Transverse colon (tissue), 4 donors: ENCODE measurements around the gene ST3GAL3. TPM values are rescaled to one million over a fixed set of nuclear protein-coding genes. Genes with fewer than 3 reads are reported as not detected.

ENCODE experiments used
- DNase-seq: peaks from one replicate; pipeline ENCODE4 v3.0.0-alpha.2; 2019
- H3K27ac ChIP-seq, 4 donors: fragments of 200-600 bp; sonication (generic); 2 replicates each; pipeline ENCODE4 v1.5.1; 2016 to 2018; ENCODE audit warnings: inconsistent platforms in 4 of 4
- H3K27me3 ChIP-seq: fragments of 200-600 bp; sonication (generic); 2 replicates; pipeline ENCODE4 v1.5.1; 2017; ENCODE audit warnings: inconsistent platforms
- H3K36me3 ChIP-seq, 4 donors: fragments of 200-600 bp; sonication (generic); 2 replicates each; pipeline ENCODE4 v1.5.1; 2017 to 2019; ENCODE audit warnings: inconsistent platforms in 4 of 4
- H3K4me1 ChIP-seq, 4 donors: fragments of 200-600 bp; sonication (generic); 2 replicates each; pipeline ENCODE4 v1.5.1; 2017 to 2020; ENCODE audit warnings: inconsistent platforms in 4 of 4
- H3K4me3 ChIP-seq, 4 donors: fragments of 200-600 bp; sonication (generic); 1 replicate in 1 of 4; 2 replicates in 3 of 4; pipeline versions ENCODE4 v1.5.1 to v1.6.1; 2017 to 2019; ENCODE audit warnings: inconsistent platforms in 4 of 4
- H3K9me3 ChIP-seq, 2 donors: fragments of 200-600 bp; sonication (generic); 2 replicates each; pipeline ENCODE4 v1.5.1; 2017 to 2019; ENCODE audit warnings: inconsistent platforms in 2 of 2
- CTCF ChIP-seq, 5 experiments: fragments of 200-600 bp in 3 of 5; fragments of 450-650 bp in 2 of 5; sonication (generic) in 3 of 5; IDR thresholded peaks; 1 replicate in 2 of 5; 2 replicates in 3 of 5; pipeline ENCODE4 v1.5.1; 2016 to 2017; ENCODE audit warnings: antibody characterized with exemption in 5 of 5, inconsistent platforms in 3 of 5, mild to moderate bottlenecking in 2 of 5, moderate library complexity in 1 of 5
- EP300 ChIP-seq: sonication (generic); formaldehyde crosslinking; IDR thresholded peaks from one replicate; pipeline ENCODE4 v1.6.1; 2017; ENCODE audit warnings: antibody characterized with exemption, low read depth
- POLR2A ChIP-seq: fragments of 450-650 bp; IDR thresholded peaks from one replicate; pipeline ENCODE4 v1.6.1; 2016; ENCODE audit warnings: antibody characterized with exemption, mild to moderate bottlenecking, moderate library complexity
- POLR2AphosphoS5 ChIP-seq, 3 donors: sonication (generic); formaldehyde crosslinking; IDR thresholded peaks; one replicate each; pipeline ENCODE4 v1.6.1; 2016; ENCODE audit warnings: antibody characterized with exemption in 3 of 3
- WGBS, 2 donors: methylation state at CpG; one replicate each; pipeline ENCODE4 v1.1.5; 2018; ENCODE audit warnings: low coverage in 1 of 2; 5-methylcytosine and 5-hydroxymethylcytosine counted together
- in situ Hi-C, 4 donors: fragments of 200-750 bp; cut with MboI; loops; one replicate each; pipeline versions ENCODE4 v1.15.0 to v1.15.1; 2017; ENCODE audit warnings: low sequenced_read_pairs in 3 of 4, low pct_ligation_motif_present in 1 of 4, low pct_unique_long_range_greater_than_20kb in 1 of 4
- intact Hi-C: fragments of 100-400 bp; cut with DNase I; formaldehyde crosslinking; loops from one replicate; pipeline ENCODE4 v1.15.1; 2023; ENCODE audit warnings: low total_unique reads
- total RNA-seq, 4 donors: library from RNA; depleted of rRNA; stranded (reverse); fragments of >200 nt; gene quantifications; one replicate each; pipeline ENCODE4 v1.1.0, GENCODE V29; 2016

Gene ST3GAL3
- total RNA-seq, 4 donors from 2014 or later, result 4.8 to 23.9 (median 9.7) TPM

- no peak for DNase-seq
- Histone ChIP-seq H3K4me1 (peaks cover 0 to 15% (median 8%) of the 10 kb centered on the region in 4 donors), H3K27ac (no peak overlapping the region), H3K4me3 (no peak overlapping the region), H3K27me3 (no peaks in the 10 kb centered on the region), H3K9me3 (peaks cover 0 to 3% of the 10 kb centered on the region in 2 donors), H3K36me3 (peaks cover 0 to 4% (median 0%) of the 10 kb centered on the region in 4 donors)
- intact Hi-C loops, result no loop called here
- TF ChIP-seq POLR2A (no peak), POLR2AphosphoS5 (IDR thresholded peaks at IDR 0.05) (no peak), EP300 (no peak), CTCF (IDR thresholded peaks at IDR 0.05) (no peak)
- WGBS, 2 donors, result 98 to 100% methylated on average over 2 of the region's 2 CpGs
- in situ Hi-C loops, result no loop called here
These were observed 134.8 kb downstream of the ST3GAL3 start for GRCh38 chr1:43842175-43842498.

GRCh38 chr1:43843684-43844083, 136.3 kb downstream of the ST3GAL3 start:
- TF ChIP-seq EP300, result no peak
- no peak for TF ChIP-seq POLR2AphosphoS5 (IDR thresholded peaks at IDR 0.05)
- TF ChIP-seq CTCF (IDR thresholded peaks at IDR 0.05), result no peak
- TF ChIP-seq POLR2A, result no peak
- Histone ChIP-seq H3K9me3 (peaks cover 0 to 3% of the 10 kb centered on the region in 2 donors), H3K4me1 (peaks cover 0 to 15% (median 8%) of the 10 kb centered on the region in 4 donors), H3K27ac (peak overlapping the region in 1 of 4 donors; percentile 22), H3K36me3 (peaks cover 0 to 4% (median 0%) of the 10 kb centered on the region in 4 donors), H3K4me3 (no peak overlapping the region), H3K27me3 (no peaks in the 10 kb centered on the region)
- in situ Hi-C loops (no loop called here), intact Hi-C loops (no loop called here)
- 91 to 100% methylated on average over 4 to 5 of the region's 5 CpGs for WGBS, 2 donors
- DNase-seq, result no peak

- intact Hi-C loops (no loop called here), in situ Hi-C loops (no loop called here)
- DNase-seq, result peak; percentile 58
- no peak overlapping the region for H3K4me3 ChIP-seq
- no peaks in the 10 kb centered on the region for H3K27me3 ChIP-seq
- H3K9me3 ChIP-seq, result peaks cover 0 to 3% of the 10 kb centered on the region in 2 donors
- TF ChIP-seq CTCF (IDR thresholded peaks at IDR 0.05), result no peak
- peak in 1 of 3 donors; percentile 31 for TF ChIP-seq POLR2AphosphoS5 (IDR thresholded peaks at IDR 0.05)
- WGBS, 2 donors, result 69% methylated on average over 1 of the region's 1 CpG; no CpG with 5 or more reads in 1 of the 2 donors
- peaks cover 0 to 4% (median 0%) of the 10 kb centered on the region in 4 donors for H3K36me3 ChIP-seq
- peaks cover 0 to 15% (median 8%) of the 10 kb centered on the region in 4 donors for H3K4me1 ChIP-seq
- peak overlapping the region in 2 of 4 donors; percentile 41 to 54 for H3K27ac ChIP-seq
These were observed 136.8 kb downstream of the ST3GAL3 start for GRCh38 chr1:43844114-43844513.

- DNase-seq, result no peak
- 33 to 57% methylated on average over 1 of the region's 1 CpG for WGBS, 2 donors
- H3K9me3 ChIP-seq, result peaks cover 0 to 3% of the 10 kb centered on the region in 2 donors
- no peaks in the 10 kb centered on the region for H3K27me3 ChIP-seq
- H3K27ac ChIP-seq, result no peak overlapping the region
- no peak overlapping the region for H3K4me3 ChIP-seq
- in situ Hi-C loops (no loop called here), intact Hi-C loops (no loop called here)
- peaks cover 0 to 6% (median 2%) of the 10 kb centered on the region in 4 donors for H3K4me1 ChIP-seq
- no peak for TF ChIP-seq EP300
- no peak for TF ChIP-seq POLR2A
- TF ChIP-seq POLR2AphosphoS5 (IDR thresholded peaks at IDR 0.05), result no peak
- peaks cover 0 to 4% (median 0%) of the 10 kb centered on the region in 4 donors for H3K36me3 ChIP-seq
These were observed 140.0 kb downstream of the ST3GAL3 start for GRCh38 chr1:43847290-43847689.

- intact Hi-C loops, result no loop called here
- Histone ChIP-seq H3K4me3 (no peak overlapping the region), H3K36me3 (peaks cover 0 to 2% (median 0%) of the 10 kb centered on the region in 4 donors), H3K9me3 (peaks cover 0 to 1% of the 10 kb centered on the region in 2 donors), H3K4me1 (peaks cover under 1 to 12% (median 7%) of the 10 kb centered on the region in 4 donors), H3K27ac (no peak overlapping the region), H3K27me3 (no peaks in the 10 kb centered on the region)
- no peak for TF ChIP-seq EP300
- no peak for TF ChIP-seq POLR2A
- TF ChIP-seq POLR2AphosphoS5 (IDR thresholded peaks at IDR 0.05), result no peak
- no peak for TF ChIP-seq CTCF (IDR thresholded peaks at IDR 0.05)
- no peak for DNase-seq
- 87 to 90% methylated on average over 4 of the region's 4 CpGs for WGBS, 2 donors
- in situ Hi-C loops, result no loop called here
These were observed 140.5 kb downstream of the ST3GAL3 start for GRCh38 chr1:43847882-43848281.
